ENCODE data around the gene LHFPL4.

Gene LHFPL4

GRCh38 chr3:9485248-9485647 is 68.4 kb downstream of the LHFPL4 start:
- Histone ChIP-seq H3K4ac (ENCODE audit: low read depth in 1 of 2, low read length in 2 of 2) (no peak overlapping the region), H3K4me2 (ENCODE audit: low read length, poor library complexity, severe bottlenecking) (no peak overlapping the region), H2BK120ac (ENCODE audit: low read depth, low read length) (no peak overlapping the region), H3K23ac (ENCODE audit: low read length in 2 of 2) (no peak overlapping the region), H3K9me3 (ENCODE audit: control insufficient read depth, low read length) (no peaks in the 10 kb centered on the region), H2BK12ac (ENCODE audit: low read length in 2 of 2) (no peak overlapping the region), H3K9ac (ENCODE audit: low read length) (no peak overlapping the region), H4K8ac (ENCODE audit: low read length) (no peak overlapping the region), H2BK5ac (ENCODE audit: low read depth, low read length, poor library complexity, severe bottlenecking) (no peak overlapping the region), H3K27me3 (ENCODE audit: control insufficient read depth in 1 of 2, insufficient read depth in 1 of 2, low read length in 2 of 2) (no peaks in the 10 kb centered on the region), H3K18ac (ENCODE audit: low read depth in 1 of 2, low read length in 2 of 2) (no peak overlapping the region), H3K36me3 (ENCODE audit: control insufficient read depth in 1 of 2, insufficient read depth in 2 of 2, low read depth in 1 of 2, low read length in 2 of 2) (peaks cover 20 to 79% of the 10 kb centered on the region in 2 experiments), H2BK15ac (ENCODE audit: low read depth, poor library complexity, severe bottlenecking) (no peak overlapping the region), H3K79me1 (replicated peaks; ENCODE audit: low read length, poor library complexity, severe bottlenecking) (peaks cover 8% of the 10 kb centered on the region), H2AK5ac (ENCODE audit: low read length, severe bottlenecking) (no peak overlapping the region), H3K4me1 (ENCODE audit: control insufficient read depth, insufficient read depth, low read depth, low read length) (no peaks in the 10 kb centered on the region), H4K91ac (ENCODE audit: low read length) (no peak overlapping the region), H3K27ac (ENCODE audit: low read length, poor library complexity, severe bottlenecking) (no peak overlapping the region), H2AFZ (ENCODE audit: low read depth, low read length) (no peak overlapping the region), H3K4me3 (ENCODE audit: insufficient read depth in 1 of 2, low read depth in 1 of 2, low read length in 2 of 2) (no peak overlapping the region), H3K14ac (ENCODE audit: low read length in 2 of 2) (no peak overlapping the region)
- WGBS = 100% methylated on average over 1 of the region's 1 CpG
- no peak for DNase-seq

GRCh38 chr3:9480265-9480664 is 73.4 kb downstream of the LHFPL4 start:
- H2AFZ ChIP-seq (ENCODE audit: low read depth, low read length) = no peak overlapping the region
- no peak overlapping the region for H3K23ac ChIP-seq (ENCODE audit: low read length in 2 of 2)
- no peak overlapping the region for H2BK12ac ChIP-seq (ENCODE audit: low read length in 2 of 2)
- H3K4me3 ChIP-seq (ENCODE audit: insufficient read depth in 1 of 2, low read depth in 1 of 2, low read length in 2 of 2) = no peak overlapping the region
- no peak overlapping the region for H3K18ac ChIP-seq (ENCODE audit: low read depth in 1 of 2, low read length in 2 of 2)
- no peak overlapping the region for H2BK120ac ChIP-seq (ENCODE audit: low read depth, low read length)
- no peak overlapping the region for H3K9ac ChIP-seq (ENCODE audit: low read length)
- no peak overlapping the region for H3K4ac ChIP-seq (ENCODE audit: low read depth in 1 of 2, low read length in 2 of 2)
- DNase-seq = no peak
- H3K9me3 ChIP-seq (ENCODE audit: control insufficient read depth, low read length) = no peaks in the 10 kb centered on the region
- no peak overlapping the region for H3K27ac ChIP-seq (ENCODE audit: low read length, poor library complexity, severe bottlenecking)
- H3K27me3 ChIP-seq (ENCODE audit: control insufficient read depth in 1 of 2, insufficient read depth in 1 of 2, low read length in 2 of 2) = no peaks in the 10 kb centered on the region
- H3K79me1 ChIP-seq (replicated peaks; ENCODE audit: low read length, poor library complexity, severe bottlenecking) = peaks cover 29% of the 10 kb centered on the region
- no peak overlapping the region for H4K8ac ChIP-seq (ENCODE audit: low read length)
- no peak overlapping the region for H2AK5ac ChIP-seq (ENCODE audit: low read length, severe bottlenecking)
- H2BK5ac ChIP-seq (ENCODE audit: low read depth, low read length, poor library complexity, severe bottlenecking) = no peak overlapping the region
- WGBS = no CpG with 5 or more reads among the region's 1 CpG
- no peak overlapping the region for H3K4me2 ChIP-seq (ENCODE audit: low read length, poor library complexity, severe bottlenecking)
- no peak overlapping the region for H3K14ac ChIP-seq (ENCODE audit: low read length in 2 of 2)
- no peaks in the 10 kb centered on the region for H3K4me1 ChIP-seq (ENCODE audit: control insufficient read depth, insufficient read depth, low read depth, low read length)
- no peak overlapping the region for H4K91ac ChIP-seq (ENCODE audit: low read length)
- no peak overlapping the region for H2BK15ac ChIP-seq (ENCODE audit: low read depth, poor library complexity, severe bottlenecking)
- H3K36me3 ChIP-seq (ENCODE audit: control insufficient read depth in 1 of 2, insufficient read depth in 2 of 2, low read depth in 1 of 2, low read length in 2 of 2) = peaks cover 42 to 91% of the 10 kb centered on the region in 2 experiments

- Histone ChIP-seq H4K8ac (ENCODE audit: low read length) (no peak overlapping the region), H3K27me3 (ENCODE audit: control insufficient read depth in 1 of 2, insufficient read depth in 1 of 2, low read length in 2 of 2) (no peaks in the 10 kb centered on the region), H2BK12ac (ENCODE audit: low read length in 2 of 2) (no peak overlapping the region), H2BK5ac (ENCODE audit: low read depth, low read length, poor library complexity, severe bottlenecking) (no peak overlapping the region), H3K9ac (ENCODE audit: low read length) (no peak overlapping the region), H3K9me3 (ENCODE audit: control insufficient read depth, low read length) (no peaks in the 10 kb centered on the region), H3K4ac (ENCODE audit: low read depth in 1 of 2, low read length in 2 of 2) (no peak overlapping the region), H3K18ac (ENCODE audit: low read depth in 1 of 2, low read length in 2 of 2) (no peak overlapping the region), H2BK15ac (ENCODE audit: low read depth, poor library complexity, severe bottlenecking) (no peak overlapping the region), H4K91ac (ENCODE audit: low read length) (no peak overlapping the region), H3K4me2 (ENCODE audit: low read length, poor library complexity, severe bottlenecking) (no peak overlapping the region), H2BK120ac (ENCODE audit: low read depth, low read length) (no peak overlapping the region), H3K4me1 (ENCODE audit: control insufficient read depth, insufficient read depth, low read depth, low read length) (no peaks in the 10 kb centered on the region), H3K14ac (ENCODE audit: low read length in 2 of 2) (no peak overlapping the region), H2AK5ac (ENCODE audit: low read length, severe bottlenecking) (no peak overlapping the region), H3K4me3 (ENCODE audit: insufficient read depth in 1 of 2, low read depth in 1 of 2, low read length in 2 of 2) (no peak overlapping the region), H3K27ac (ENCODE audit: low read length, poor library complexity, severe bottlenecking) (no peak overlapping the region), H3K79me1 (replicated peaks; ENCODE audit: low read length, poor library complexity, severe bottlenecking) (peaks cover 38% of the 10 kb centered on the region), H3K36me3 (ENCODE audit: control insufficient read depth in 1 of 2, insufficient read depth in 2 of 2, low read depth in 1 of 2, low read length in 2 of 2) (peaks cover 48 to 95% of the 10 kb centered on the region in 2 experiments), H3K23ac (ENCODE audit: low read length in 2 of 2) (no peak overlapping the region), H2AFZ (ENCODE audit: low read depth, low read length) (no peak overlapping the region)
- DNase-seq = no peak
- 96% methylated on average over 4 of the region's 5 CpGs for WGBS
Observed at GRCh38 chr3:9476935-9477334, 76.7 kb downstream of the LHFPL4 start.

- Histone ChIP-seq H2AFZ (ENCODE audit: low read depth, low read length) (no peak overlapping the region), H3K36me3 (ENCODE audit: control insufficient read depth in 1 of 2, insufficient read depth in 2 of 2, low read depth in 1 of 2, low read length in 2 of 2) (peaks cover 51 to 98% of the 10 kb centered on the region in 2 experiments), H3K79me1 (replicated peaks; ENCODE audit: low read length, poor library complexity, severe bottlenecking) (peaks cover 36% of the 10 kb centered on the region), H3K14ac (ENCODE audit: low read length in 2 of 2) (no peak overlapping the region), H4K8ac (ENCODE audit: low read length) (no peak overlapping the region), H3K4me2 (ENCODE audit: low read length, poor library complexity, severe bottlenecking) (no peak overlapping the region), H3K4ac (ENCODE audit: low read depth in 1 of 2, low read length in 2 of 2) (no peak overlapping the region), H2AK5ac (ENCODE audit: low read length, severe bottlenecking) (no peak overlapping the region), H3K18ac (ENCODE audit: low read depth in 1 of 2, low read length in 2 of 2) (no peak overlapping the region), H4K91ac (ENCODE audit: low read length) (no peak overlapping the region), H2BK120ac (ENCODE audit: low read depth, low read length) (no peak overlapping the region), H3K23ac (ENCODE audit: low read length in 2 of 2) (no peak overlapping the region), H2BK15ac (ENCODE audit: low read depth, poor library complexity, severe bottlenecking) (no peak overlapping the region), H3K9ac (ENCODE audit: low read length) (no peak overlapping the region), H2BK5ac (ENCODE audit: low read depth, low read length, poor library complexity, severe bottlenecking) (no peak overlapping the region), H2BK12ac (ENCODE audit: low read length in 2 of 2) (no peak overlapping the region), H3K4me1 (ENCODE audit: control insufficient read depth, insufficient read depth, low read depth, low read length) (peaks cover 2% of the 10 kb centered on the region), H3K27ac (ENCODE audit: low read length, poor library complexity, severe bottlenecking) (no peak overlapping the region), H3K4me3 (ENCODE audit: insufficient read depth in 1 of 2, low read depth in 1 of 2, low read length in 2 of 2) (no peak overlapping the region), H3K27me3 (ENCODE audit: control insufficient read depth in 1 of 2, insufficient read depth in 1 of 2, low read length in 2 of 2) (no peaks in the 10 kb centered on the region), H3K9me3 (ENCODE audit: control insufficient read depth, low read length) (no peaks in the 10 kb centered on the region)
- WGBS = 96% methylated on average over 5 of the region's 6 CpGs
- DNase-seq = no peak
Observed at GRCh38 chr3:9474482-9474881, 79.1 kb downstream of the LHFPL4 start.
